Stomach (tissue), 9 donors: ENCODE measurements around the gene RALGDS. TPM values are rescaled to one million over a fixed set of nuclear protein-coding genes. Genes with fewer than 3 reads are reported as not detected.

Experiments
- DNase-seq, 2 donors: peaks; one replicate each; pipeline versions ENCODE4 v3.0.0 to v3.0.0-alpha.2; 2013 to 2019
- H3K27ac ChIP-seq, 5 donors: fragments of 200-600 bp in 4 of 5; sonication (generic) in 4 of 5; one replicate each; pipeline ENCODE4 v1.5.1; 2013 to 2019; ENCODE audit warnings: mild to moderate bottlenecking in 1 of 5, moderate library complexity in 1 of 5
- H3K27me3 ChIP-seq, 3 donors: fragments of 200-600 bp; sonication (generic); one replicate each; pipeline ENCODE4 v1.5.1; 2017 to 2019; ENCODE audit warnings: mixed run types in 1 of 3
- H3K36me3 ChIP-seq, 4 donors: fragments of 200-600 bp; sonication (generic); 1 replicate in 3 of 4; 2 replicates in 1 of 4; pipeline ENCODE4 v1.5.1; 2016 to 2019
- H3K4me1 ChIP-seq, 4 donors: fragments of 200-600 bp; sonication (generic); one replicate each; pipeline ENCODE4 v1.5.1; 2016 to 2019
- H3K4me3 ChIP-seq, 4 donors: fragments of 200-600 bp; sonication (generic) in 3 of 4; one replicate each; pipeline ENCODE4 v1.5.1; 2016 to 2019; ENCODE audit warnings: mild to moderate bottlenecking in 1 of 4
- H3K9me3 ChIP-seq, 4 donors: fragments of 200-600 bp; sonication (generic); one replicate each; pipeline ENCODE4 v1.5.1; 2016 to 2019
- EP300 ChIP-seq: sonication (generic); formaldehyde crosslinking; IDR thresholded peaks from one replicate; pipeline ENCODE4 v1.6.1; 2017; ENCODE audit warnings: antibody characterized with exemption
- POLR2A ChIP-seq, 4 donors: fragments of 450-650 bp; IDR thresholded peaks; one replicate each; pipeline ENCODE4 v1.6.1; 2016; ENCODE audit warnings: antibody characterized with exemption in 4 of 4, control low read depth in 2 of 4, mild to moderate bottlenecking in 1 of 4, moderate library complexity in 1 of 4
- POLR2AphosphoS5 ChIP-seq, 3 donors: sonication (generic); formaldehyde crosslinking; IDR thresholded peaks; one replicate each; pipeline ENCODE4 v1.6.1; 2016; ENCODE audit warnings: antibody characterized with exemption in 3 of 3
- WGBS, 5 donors: extraction: QIAGEN DNeasy Blood & Tissue Kit in 3 of 5; methylation state at CpG; one replicate each; pipeline versions ENCODE4 v1.1.5 to v1.1.7; 2013 to 2018; 5-methylcytosine and 5-hydroxymethylcytosine counted together
- intact Hi-C: fragments of 100-400 bp; cut with DNase I; formaldehyde crosslinking; loops from one replicate; pipeline ENCODE4 v1.15.1; 2023; ENCODE audit warnings: low total_unique reads
- polyA plus RNA-seq, 3 donors: library from polyadenylated mRNA; stranded (reverse); fragments of 200-250 nt; gene quantifications; one replicate each; pipeline ENCODE4 v1.2.3, GENCODE V29; 2013
- total RNA-seq, 5 donors: library from RNA; depleted of rRNA; stranded (reverse); fragments of >200 nt; gene quantifications; one replicate each; pipeline versions ENCODE4 v1.1.0 to v1.2.3, GENCODE V29; 2014 to 2016
- TF ChIP-seq, protein P1 (sequence below), 7 experiments: fragments of 450-650 bp in 4 of 7; fragments of 200-600 bp in 3 of 7; sonication (generic) in 3 of 7; IDR thresholded peaks; one replicate each; pipeline ENCODE4 v1.5.1; 2016 to 2019; ENCODE audit warnings: antibody characterized with exemption in 7 of 7, control low read depth in 2 of 7, mild to moderate bottlenecking in 1 of 7
- donor health status: healthy with polysubstance abuse.
- donor health status: Bipolar disorder and iron deficiency.
- donor health status: healthy.

Gene RALGDS
- total and polyA plus RNA-seq, 8 donors: 20.5 to 242 (median 43.6) TPM

- Histone ChIP-seq H3K36me3 (peaks cover 0 to 20% (median 19%) of the 10 kb centered on the region in 4 donors), H3K4me1 (peaks cover 22 to 49% (median 41%) of the 10 kb centered on the region in 4 donors), H3K27ac (peak overlapping the region; percentile 5 to 83 (median 28)), H3K27me3 (peaks cover 0 to 10% (median 0%) of the 10 kb centered on the region in 3 donors), H3K9me3 (no peaks in the 10 kb centered on the region), H3K4me3 (no peak overlapping the region)
- intact Hi-C loops: no loop called here
- WGBS, 5 donors: 47 to 58% (median 55%) methylated on average over 9 of the region's 9 CpGs
- peak; percentile 72 to 80 for DNase-seq
- TF ChIP-seq, protein P1, sequence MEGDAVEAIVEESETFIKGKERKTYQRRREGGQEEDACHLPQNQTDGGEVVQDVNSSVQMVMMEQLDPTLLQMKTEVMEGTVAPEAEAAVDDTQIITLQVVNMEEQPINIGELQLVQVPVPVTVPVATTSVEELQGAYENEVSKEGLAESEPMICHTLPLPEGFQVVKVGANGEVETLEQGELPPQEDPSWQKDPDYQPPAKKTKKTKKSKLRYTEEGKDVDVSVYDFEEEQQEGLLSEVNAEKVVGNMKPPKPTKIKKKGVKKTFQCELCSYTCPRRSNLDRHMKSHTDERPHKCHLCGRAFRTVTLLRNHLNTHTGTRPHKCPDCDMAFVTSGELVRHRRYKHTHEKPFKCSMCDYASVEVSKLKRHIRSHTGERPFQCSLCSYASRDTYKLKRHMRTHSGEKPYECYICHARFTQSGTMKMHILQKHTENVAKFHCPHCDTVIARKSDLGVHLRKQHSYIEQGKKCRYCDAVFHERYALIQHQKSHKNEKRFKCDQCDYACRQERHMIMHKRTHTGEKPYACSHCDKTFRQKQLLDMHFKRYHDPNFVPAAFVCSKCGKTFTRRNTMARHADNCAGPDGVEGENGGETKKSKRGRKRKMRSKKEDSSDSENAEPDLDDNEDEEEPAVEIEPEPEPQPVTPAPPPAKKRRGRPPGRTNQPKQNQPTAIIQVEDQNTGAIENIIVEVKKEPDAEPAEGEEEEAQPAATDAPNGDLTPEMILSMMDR (IDR thresholded peaks at IDR 0.05): peak in 5 of 7 experiments; percentile 62 to 85 (median 72)
- TF ChIP-seq POLR2A (IDR thresholded peaks at IDR 0.05) (no peak), POLR2AphosphoS5 (IDR thresholded peaks at IDR 0.05) (peak; percentile 30 to 87 (median 70))
Observed at GRCh38 chr9:133160742-133161546, 39.9 kb upstream of the RALGDS start.

GRCh38 chr9:133158695-133159094 lies 37.7 kb upstream of the RALGDS start:
- Histone ChIP-seq H3K27ac (no peak overlapping the region), H3K9me3 (no peaks in the 10 kb centered on the region), H3K4me3 (no peak overlapping the region), H3K36me3 (peaks cover 0 to 38% (median 34%) of the 10 kb centered on the region in 4 donors), H3K4me1 (peaks cover 9 to 31% (median 26%) of the 10 kb centered on the region in 4 donors), H3K27me3 (peaks cover 0 to 10% (median 0%) of the 10 kb centered on the region in 3 donors)
- DNase-seq: no peak
- WGBS, 5 donors: 86 to 96% (median 92%) methylated on average over 3 of the region's 3 CpGs
- intact Hi-C loops: no loop called here
- TF ChIP-seq, protein P1 (IDR thresholded peaks at IDR 0.05): no peak
- TF ChIP-seq POLR2AphosphoS5 (IDR thresholded peaks at IDR 0.05) (no peak), POLR2A (IDR thresholded peaks at IDR 0.05) (no peak), EP300 (no peak)

GRCh38 chr9:133155156-133155555 lies 34.1 kb upstream of the RALGDS start:
- no peak for DNase-seq
- no peak overlapping the region for H3K4me3 ChIP-seq

More at GRCh38 chr9:133155156-133155555, 34.1 kb upstream of the RALGDS start:
- TF ChIP-seq EP300 (no peak), POLR2A (IDR thresholded peaks at IDR 0.05) (no peak), POLR2AphosphoS5 (IDR thresholded peaks at IDR 0.05) (no peak)
- TF ChIP-seq, protein P1 (IDR thresholded peaks at IDR 0.05): no peak
- Histone ChIP-seq H3K36me3 (peaks cover 0 to 42% (median 35%) of the 10 kb centered on the region in 4 donors), H3K9me3 (no peaks in the 10 kb centered on the region), H3K27ac (no peak overlapping the region), H3K27me3 (no peaks in the 10 kb centered on the region), H3K4me1 (peaks cover 0 to 17% (median 3%) of the 10 kb centered on the region in 4 donors)
- 74 to 82% (median 78%) methylated on average over 9 of the region's 9 CpGs for WGBS, 5 donors
- intact Hi-C loops: no loop called here
